HEK293 (cell line): ENCODE data around the gene STK32C.

Source experiments
- BCL11A ChIP-seq: fragments of 450-650 bp; formaldehyde crosslinking; IDR thresholded peaks from 2 replicates; pipeline ENCODE4 v1.5.1; 2016; ENCODE audit warnings: low read depth, missing biosample characterization, missing genetic modification characterization
- EGR2 ChIP-seq: fragments of 450-650 bp; formaldehyde crosslinking; IDR thresholded peaks from 2 replicates; pipeline ENCODE4 v1.5.1; 2016; ENCODE audit warnings: low read depth, missing biosample characterization, missing genetic modification characterization
- GLIS1 ChIP-seq: fragments of 450-650 bp; formaldehyde crosslinking; IDR thresholded peaks from 2 replicates; pipeline ENCODE4 v1.5.1; 2016; ENCODE audit warnings: missing biosample characterization, missing genetic modification characterization
- PRDM1 ChIP-seq: fragments of 450-650 bp; formaldehyde crosslinking; IDR thresholded peaks from 2 replicates; pipeline ENCODE4; 2016; ENCODE audit warnings: missing biosample characterization, missing genetic modification characterization
- PRDM2 ChIP-seq: fragments of 450-650 bp; formaldehyde crosslinking; IDR thresholded peaks from 2 replicates; pipeline ENCODE4 v1.5.1; 2016; ENCODE audit warnings: missing biosample characterization, missing genetic modification characterization, borderline replicate concordance
- SCRT2 ChIP-seq: fragments of 450-650 bp; formaldehyde crosslinking; IDR thresholded peaks from 2 replicates; pipeline ENCODE4 v1.5.1; 2016; ENCODE audit warnings: missing biosample characterization, missing genetic modification characterization
- SETDB1 ChIP-seq: IDR thresholded peaks from one replicate; pipeline ENCODE4 v1.6.1; 2017; ENCODE audit warnings: mild to moderate bottlenecking, low read length, moderate library complexity, mixed read lengths; ENCODE audit not compliant: insufficient read length
- ZFP69B ChIP-seq: fragments of 450-650 bp; formaldehyde crosslinking; IDR thresholded peaks from 2 replicates; pipeline ENCODE4 v1.5.1; 2016; ENCODE audit warnings: missing biosample characterization, missing genetic modification characterization
- ZIC2 ChIP-seq: fragments of 450-650 bp; formaldehyde crosslinking; IDR thresholded peaks from 2 replicates; pipeline ENCODE4 v1.5.1; 2016; ENCODE audit warnings: missing biosample characterization, missing genetic modification characterization
- ZNF121 ChIP-seq: fragments of 450-650 bp; formaldehyde crosslinking; IDR thresholded peaks from 2 replicates; pipeline ENCODE4 v1.5.1; 2016; ENCODE audit warnings: missing biosample characterization, missing genetic modification characterization
- ZNF132 ChIP-seq: fragments of 450-650 bp; formaldehyde crosslinking; IDR thresholded peaks from 2 replicates; pipeline ENCODE4 v1.5.1; 2017; ENCODE audit warnings: missing biosample characterization, missing genetic modification characterization, borderline replicate concordance
- ZNF140 ChIP-seq: fragments of 450-650 bp; formaldehyde crosslinking; IDR thresholded peaks from 2 replicates; pipeline ENCODE4 v1.5.1; 2016; ENCODE audit warnings: missing biosample characterization, missing genetic modification characterization
- ZNF146 ChIP-seq: fragments of 450-650 bp; formaldehyde crosslinking; IDR thresholded peaks from 2 replicates; pipeline ENCODE4 v1.5.1; 2016; ENCODE audit warnings: missing biosample characterization, missing genetic modification characterization
- ZNF292 ChIP-seq: fragments of 450-650 bp; formaldehyde crosslinking; IDR thresholded peaks from 2 replicates; pipeline ENCODE4 v1.5.1; 2016; ENCODE audit warnings: low read depth, missing biosample characterization, missing genetic modification characterization, borderline replicate concordance
- ZNF302 ChIP-seq: fragments of 450-650 bp; formaldehyde crosslinking; IDR thresholded peaks from 2 replicates; pipeline ENCODE4 v1.5.1; 2016; ENCODE audit warnings: missing biosample characterization, missing genetic modification characterization, low read depth
- ZNF416 ChIP-seq: fragments of 450-650 bp; formaldehyde crosslinking; IDR thresholded peaks from 2 replicates; pipeline ENCODE4 v1.5.1; 2016; ENCODE audit warnings: missing biosample characterization, missing genetic modification characterization
- ZNF433 ChIP-seq: fragments of 450-650 bp; formaldehyde crosslinking; IDR thresholded peaks from 2 replicates; pipeline ENCODE4 v1.5.1; 2016; ENCODE audit warnings: missing biosample characterization, missing genetic modification characterization, low read depth
- ZNF529 ChIP-seq: fragments of 450-650 bp; formaldehyde crosslinking; IDR thresholded peaks from 2 replicates; pipeline ENCODE4 v1.5.1; 2017; ENCODE audit warnings: missing genetic modification characterization, missing biosample characterization; ENCODE audit not compliant: insufficient replicate concordance
- ZNF558 ChIP-seq: fragments of 450-650 bp; formaldehyde crosslinking; IDR thresholded peaks from 2 replicates; pipeline ENCODE4 v1.5.1; 2016; ENCODE audit warnings: missing biosample characterization, missing genetic modification characterization
- ZNF621 ChIP-seq: fragments of 450-650 bp; formaldehyde crosslinking; IDR thresholded peaks from 2 replicates; pipeline ENCODE4 v1.5.1; 2017; ENCODE audit warnings: missing biosample characterization, missing genetic modification characterization
- ZNF629 ChIP-seq: fragments of 450-650 bp; formaldehyde crosslinking; IDR thresholded peaks from 2 replicates; pipeline ENCODE4 v1.5.1; 2017; ENCODE audit warnings: missing biosample characterization, missing genetic modification characterization
- ZNF654 ChIP-seq: fragments of 450-650 bp; formaldehyde crosslinking; IDR thresholded peaks from 2 replicates; pipeline ENCODE4 v1.5.1; 2016; ENCODE audit warnings: low read depth, missing biosample characterization, missing genetic modification characterization
- ZNF768 ChIP-seq: fragments of 450-650 bp; formaldehyde crosslinking; IDR thresholded peaks from 2 replicates; pipeline ENCODE4 v1.5.1; 2018; ENCODE audit warnings: missing biosample characterization, mild to moderate bottlenecking, missing genetic modification characterization
- TF ChIP-seq, protein P1 (sequence below): fragments of 450-650 bp; formaldehyde crosslinking; IDR thresholded peaks from 2 replicates; pipeline ENCODE4 v1.5.1; 2016; ENCODE audit warnings: missing biosample characterization, missing genetic modification characterization
- TF ChIP-seq, protein P2 (sequence below): fragments of 450-650 bp; IDR thresholded peaks from 2 replicates; pipeline ENCODE4 v1.5.1; 2018; ENCODE audit warnings: missing biosample characterization, mild to moderate bottlenecking, missing genetic modification characterization

Gene STK32C

GRCh38 chr10:132163278-132163765, 144.4 kb downstream of the STK32C start (continued):
- TF ChIP-seq ZNF621 (tag by site-specific recombination): no peak
- no peak for TF ChIP-seq BCL11A (tag by site-specific recombination)
- no peak for TF ChIP-seq ZNF292
- TF ChIP-seq GLIS1 (tag by site-specific recombination): peak; percentile 38; the same call in 1 of the 2 replicates
- TF ChIP-seq PRDM1 (tag by site-specific recombination): no peak
- TF ChIP-seq, protein P1, sequence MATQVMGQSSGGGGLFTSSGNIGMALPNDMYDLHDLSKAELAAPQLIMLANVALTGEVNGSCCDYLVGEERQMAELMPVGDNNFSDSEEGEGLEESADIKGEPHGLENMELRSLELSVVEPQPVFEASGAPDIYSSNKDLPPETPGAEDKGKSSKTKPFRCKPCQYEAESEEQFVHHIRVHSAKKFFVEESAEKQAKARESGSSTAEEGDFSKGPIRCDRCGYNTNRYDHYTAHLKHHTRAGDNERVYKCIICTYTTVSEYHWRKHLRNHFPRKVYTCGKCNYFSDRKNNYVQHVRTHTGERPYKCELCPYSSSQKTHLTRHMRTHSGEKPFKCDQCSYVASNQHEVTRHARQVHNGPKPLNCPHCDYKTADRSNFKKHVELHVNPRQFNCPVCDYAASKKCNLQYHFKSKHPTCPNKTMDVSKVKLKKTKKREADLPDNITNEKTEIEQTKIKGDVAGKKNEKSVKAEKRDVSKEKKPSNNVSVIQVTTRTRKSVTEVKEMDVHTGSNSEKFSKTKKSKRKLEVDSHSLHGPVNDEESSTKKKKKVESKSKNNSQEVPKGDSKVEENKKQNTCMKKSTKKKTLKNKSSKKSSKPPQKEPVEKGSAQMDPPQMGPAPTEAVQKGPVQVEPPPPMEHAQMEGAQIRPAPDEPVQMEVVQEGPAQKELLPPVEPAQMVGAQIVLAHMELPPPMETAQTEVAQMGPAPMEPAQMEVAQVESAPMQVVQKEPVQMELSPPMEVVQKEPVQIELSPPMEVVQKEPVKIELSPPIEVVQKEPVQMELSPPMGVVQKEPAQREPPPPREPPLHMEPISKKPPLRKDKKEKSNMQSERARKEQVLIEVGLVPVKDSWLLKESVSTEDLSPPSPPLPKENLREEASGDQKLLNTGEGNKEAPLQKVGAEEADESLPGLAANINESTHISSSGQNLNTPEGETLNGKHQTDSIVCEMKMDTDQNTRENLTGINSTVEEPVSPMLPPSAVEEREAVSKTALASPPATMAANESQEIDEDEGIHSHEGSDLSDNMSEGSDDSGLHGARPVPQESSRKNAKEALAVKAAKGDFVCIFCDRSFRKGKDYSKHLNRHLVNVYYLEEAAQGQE (tag by site-specific recombination): no peak
- no peak for TF ChIP-seq PRDM2
- TF ChIP-seq EGR2 (tag by site-specific recombination): peak; percentile 39; the same call in 1 of the 2 replicates
- TF ChIP-seq ZNF140 (tag by site-specific recombination): no peak
- no peak for TF ChIP-seq ZNF146 (tag by site-specific recombination)
- no peak for TF ChIP-seq ZNF433 (tag by site-specific recombination)
- TF ChIP-seq ZNF768: no peak
- peak; percentile 68; the same call in 1 of the 2 replicates for TF ChIP-seq SCRT2 (tag by site-specific recombination)
- TF ChIP-seq, protein P2, sequence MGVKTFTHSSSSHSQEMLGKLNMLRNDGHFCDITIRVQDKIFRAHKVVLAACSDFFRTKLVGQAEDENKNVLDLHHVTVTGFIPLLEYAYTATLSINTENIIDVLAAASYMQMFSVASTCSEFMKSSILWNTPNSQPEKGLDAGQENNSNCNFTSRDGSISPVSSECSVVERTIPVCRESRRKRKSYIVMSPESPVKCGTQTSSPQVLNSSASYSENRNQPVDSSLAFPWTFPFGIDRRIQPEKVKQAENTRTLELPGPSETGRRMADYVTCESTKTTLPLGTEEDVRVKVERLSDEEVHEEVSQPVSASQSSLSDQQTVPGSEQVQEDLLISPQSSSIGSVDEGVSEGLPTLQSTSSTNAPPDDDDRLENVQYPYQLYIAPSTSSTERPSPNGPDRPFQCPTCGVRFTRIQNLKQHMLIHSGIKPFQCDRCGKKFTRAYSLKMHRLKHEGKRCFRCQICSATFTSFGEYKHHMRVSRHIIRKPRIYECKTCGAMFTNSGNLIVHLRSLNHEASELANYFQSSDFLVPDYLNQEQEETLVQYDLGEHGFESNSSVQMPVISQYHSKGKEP (tag by site-specific recombination): peak; percentile 81
- no peak for TF ChIP-seq ZIC2 (tag by site-specific recombination)
- no peak for TF ChIP-seq ZNF416 (tag by site-specific recombination)
- no peak for TF ChIP-seq ZNF132
- no peak for TF ChIP-seq ZNF529 (tag by site-specific recombination)
- TF ChIP-seq ZNF654: no peak
- peak; percentile 29; the same call in 1 of the 2 replicates for TF ChIP-seq ZFP69B (tag by site-specific recombination)
- no peak for TF ChIP-seq ZNF629 (tag by site-specific recombination)
- no peak for TF ChIP-seq SETDB1
- TF ChIP-seq ZNF302 (tag by site-specific recombination): no peak
- TF ChIP-seq ZNF558: no peak
- no peak for TF ChIP-seq ZNF121
